Measurements from ENCODE around the gene ELMOD2.

The ELMOD2 gene

GRCh38 chr4:140557831-140558435 lies 34.0 kb downstream of the ELMOD2 start:
- H3K27ac Mint-ChIP-seq: no peak overlapping the region
- H3K36me3 Mint-ChIP-seq: peaks cover 2% of the 10 kb centered on the region
- no peak for ATAC-seq (ENCODE audit: low read depth)
- H3K9me3 Mint-ChIP-seq: no peaks in the 10 kb centered on the region
- no peak for DNase-seq (ENCODE audit: low spot score in 2 of 2)
- peaks cover 7% of the 10 kb centered on the region for H3K4me1 Mint-ChIP-seq
- peaks cover 21% of the 10 kb centered on the region for H3K27me3 Mint-ChIP-seq
- no peak overlapping the region for H3K4me3 Mint-ChIP-seq

GRCh38 chr4:140559696-140560095 lies 35.7 kb downstream of the ELMOD2 start:
- Mint-ChIP-seq H3K27ac (no peak overlapping the region), H3K4me1 (peaks cover 7% of the 10 kb centered on the region), H3K9me3 (no peaks in the 10 kb centered on the region), H3K27me3 (peaks cover 24% of the 10 kb centered on the region), H3K36me3 (no peaks in the 10 kb centered on the region), H3K4me3 (no peak overlapping the region)
- no peak for ATAC-seq (ENCODE audit: low read depth)
- no peak for DNase-seq (ENCODE audit: low spot score in 2 of 2)

- Mint-ChIP-seq H3K9me3 (peaks cover 11% of the 10 kb centered on the region), H3K4me1 (peaks cover 15% of the 10 kb centered on the region), H3K27ac (no peak within 1 kb of the TSS), H3K36me3 (peaks cover 5% of the 10 kb centered on the region), H3K4me3 (peak within 1 kb of the TSS; percentile 80), H3K27me3 (peaks cover 39% of the 10 kb centered on the region)
- DNase-seq (ENCODE audit: low spot score in 2 of 2) (no peak), ATAC-seq (ENCODE audit: low read depth) (peak; percentile 27)
Observed at GRCh38 chr4:140568507-140569306, 44.7 kb downstream of the ELMOD2 start, which contains the start of gene UCP1. TSS of gene UCP1 (minus strand) at chr4:140568961. CDS start at chr4:140568729, 232 bp downstream.

- Mint-ChIP-seq H3K4me1 (peaks cover 15% of the 10 kb centered on the region), H3K27ac (no peak overlapping the region), H3K27me3 (peaks cover 39% of the 10 kb centered on the region), H3K4me3 (peak overlapping the region; percentile 80), H3K9me3 (peaks cover 11% of the 10 kb centered on the region), H3K36me3 (peaks cover 5% of the 10 kb centered on the region)
- ATAC-seq (ENCODE audit: low read depth) (no peak), DNase-seq (ENCODE audit: low spot score in 2 of 2) (no peak)
Observed at GRCh38 chr4:140569307-140569638, 45.3 kb downstream of the ELMOD2 start.

GRCh38 chr4:140571620-140572019 lies 47.7 kb downstream of the ELMOD2 start:
- Mint-ChIP-seq H3K9me3 (peaks cover 11% of the 10 kb centered on the region), H3K36me3 (peaks cover 5% of the 10 kb centered on the region), H3K4me1 (peaks cover 15% of the 10 kb centered on the region), H3K27me3 (peaks cover 43% of the 10 kb centered on the region), H3K27ac (no peak overlapping the region), H3K4me3 (no peak overlapping the region)
- ATAC-seq (ENCODE audit: low read depth) (no peak), DNase-seq (ENCODE audit: low spot score in 2 of 2) (no peak)

- Mint-ChIP-seq H3K36me3 (peaks cover 5% of the 10 kb centered on the region), H3K27me3 (peaks cover 29% of the 10 kb centered on the region), H3K4me3 (no peak overlapping the region), H3K9me3 (peaks cover 11% of the 10 kb centered on the region), H3K27ac (no peak overlapping the region), H3K4me1 (no peaks in the 10 kb centered on the region)
- DNase-seq (ENCODE audit: low spot score in 2 of 2): no peak
- ATAC-seq (ENCODE audit: low read depth): no peak
Observed at GRCh38 chr4:140575489-140575888, 51.5 kb downstream of the ELMOD2 start.

- no peak overlapping the region for H3K27ac Mint-ChIP-seq
- no peak overlapping the region for H3K4me3 Mint-ChIP-seq
- no peak for DNase-seq (ENCODE audit: low spot score in 2 of 2)
- no peaks in the 10 kb centered on the region for H3K36me3 Mint-ChIP-seq
- peaks cover 1% of the 10 kb centered on the region for H3K9me3 Mint-ChIP-seq
- no peaks in the 10 kb centered on the region for H3K4me1 Mint-ChIP-seq
- no peak for ATAC-seq (ENCODE audit: low read depth)
- peaks cover 11% of the 10 kb centered on the region for H3K27me3 Mint-ChIP-seq
Observed at GRCh38 chr4:140579278-140579677, 55.3 kb downstream of the ELMOD2 start.

GRCh38 chr4:140581078-140581477 lies 57.1 kb downstream of the ELMOD2 start:
- no peak for DNase-seq (ENCODE audit: low spot score in 2 of 2)
- H3K27ac Mint-ChIP-seq: no peak overlapping the region
- H3K4me1 Mint-ChIP-seq: no peaks in the 10 kb centered on the region
- H3K9me3 Mint-ChIP-seq: peaks cover 1% of the 10 kb centered on the region
- no peak overlapping the region for H3K4me3 Mint-ChIP-seq
- no peaks in the 10 kb centered on the region for H3K36me3 Mint-ChIP-seq
- peaks cover 8% of the 10 kb centered on the region for H3K27me3 Mint-ChIP-seq
- no peak for ATAC-seq (ENCODE audit: low read depth)

- Mint-ChIP-seq H3K27me3 (peaks cover 4% of the 10 kb centered on the region), H3K4me3 (no peak overlapping the region), H3K27ac (no peak overlapping the region), H3K4me1 (no peaks in the 10 kb centered on the region), H3K36me3 (no peaks in the 10 kb centered on the region), H3K9me3 (peaks cover 1% of the 10 kb centered on the region)
- no peak for ATAC-seq (ENCODE audit: low read depth)
- no peak for DNase-seq (ENCODE audit: low spot score in 2 of 2)
Observed at GRCh38 chr4:140584439-140584838, 60.5 kb downstream of the ELMOD2 start.

- peak; percentile 98 for ATAC-seq (ENCODE audit: low read depth)
- Mint-ChIP-seq H3K9me3 (no peaks in the 10 kb centered on the region), H3K4me3 (no peak overlapping the region), H3K36me3 (no peaks in the 10 kb centered on the region), H3K27ac (no peak overlapping the region), H3K27me3 (peaks cover 10% of the 10 kb centered on the region), H3K4me1 (peaks cover 4% of the 10 kb centered on the region)
- DNase-seq (ENCODE audit: low spot score in 2 of 2): peak; percentile 23 to 28
Observed at GRCh38 chr4:140595065-140595464, 71.1 kb downstream of the ELMOD2 start.

GRCh38 chr4:140600408-140600807 lies 76.4 kb downstream of the ELMOD2 start:
- no peak for DNase-seq (ENCODE audit: low spot score in 2 of 2)
- H3K27me3 Mint-ChIP-seq: peaks cover 4% of the 10 kb centered on the region
- no peak for ATAC-seq (ENCODE audit: low read depth)
- no peak overlapping the region for H3K27ac Mint-ChIP-seq
- no peaks in the 10 kb centered on the region for H3K9me3 Mint-ChIP-seq
- H3K4me3 Mint-ChIP-seq: no peak overlapping the region
- H3K4me1 Mint-ChIP-seq: no peaks in the 10 kb centered on the region
- H3K36me3 Mint-ChIP-seq: no peaks in the 10 kb centered on the region

GRCh38 chr4:140602714-140603113 lies 78.7 kb downstream of the ELMOD2 start:
- no peaks in the 10 kb centered on the region for H3K4me1 Mint-ChIP-seq
- H3K27ac Mint-ChIP-seq: no peak overlapping the region
- ATAC-seq (ENCODE audit: low read depth): no peak
- no peak for DNase-seq (ENCODE audit: low spot score in 2 of 2)
- no peaks in the 10 kb centered on the region for H3K9me3 Mint-ChIP-seq
- H3K4me3 Mint-ChIP-seq: no peak overlapping the region
- peaks cover 8% of the 10 kb centered on the region for H3K27me3 Mint-ChIP-seq
- no peaks in the 10 kb centered on the region for H3K36me3 Mint-ChIP-seq

- no peaks in the 10 kb centered on the region for H3K36me3 Mint-ChIP-seq
- H3K9me3 Mint-ChIP-seq: no peaks in the 10 kb centered on the region
- peaks cover 8% of the 10 kb centered on the region for H3K27me3 Mint-ChIP-seq
- no peak for ATAC-seq (ENCODE audit: low read depth)
- H3K4me1 Mint-ChIP-seq: no peaks in the 10 kb centered on the region
- no peak overlapping the region for H3K4me3 Mint-ChIP-seq
- no peak overlapping the region for H3K27ac Mint-ChIP-seq
- DNase-seq (ENCODE audit: low spot score in 2 of 2): no peak
Observed at GRCh38 chr4:140603286-140603685, 79.3 kb downstream of the ELMOD2 start.

All from memory B cell (primary cell).